Measurements from ENCODE around the gene MAP3K5. TPM values are rescaled to one million over a fixed set of nuclear protein-coding genes. Genes with fewer than 3 reads are reported as not detected.

The MAP3K5 gene
- total and polyA plus RNA-seq, 2 donors (not counting 1 experiment from before 2014, with no cell fraction given), result 10.9 to 62.6 TPM

GRCh38 chr6:136780972-136781371 is 11.3 kb downstream of the MAP3K5 start:
- peaks cover 14% of the 10 kb centered on the region for H3K4me1 ChIP-seq (ENCODE audit: control insufficient read depth, extremely low read depth, insufficient read depth, low read length)
- no peak for DNase-seq (ENCODE audit: low read depth in 2 of 2)
- no peak overlapping the region for H3K4me3 ChIP-seq (replicated peaks in 1 of 4; ENCODE audit: control extremely low read depth in 1 of 4, insufficient read depth in 1 of 4, low read depth in 3 of 4, low read length in 4 of 4)
- H3K27me3 ChIP-seq (ENCODE audit: control insufficient read depth, insufficient read depth, low read length), result no peaks in the 10 kb centered on the region
- no peak overlapping the region for H3K9ac ChIP-seq (ENCODE audit: insufficient read depth, low read length)
- H3K27ac ChIP-seq (ENCODE audit: insufficient read depth, low read length), result no peak overlapping the region
- peaks cover 53% of the 10 kb centered on the region for H3K79me2 ChIP-seq (ENCODE audit: control insufficient read depth, insufficient read depth, low read length)
- no peaks in the 10 kb centered on the region for H4K20me1 ChIP-seq (ENCODE audit: control insufficient read depth, extremely low read depth, insufficient read depth, low read length)
- H3K4me2 ChIP-seq (ENCODE audit: extremely low read depth, insufficient read depth, low read length), result no peak overlapping the region
- H2AFZ ChIP-seq (ENCODE audit: low read length), result no peak overlapping the region
- H3K9me3 ChIP-seq (ENCODE audit: control insufficient read depth, insufficient read depth, low read depth, low read length), result no peaks in the 10 kb centered on the region
- peaks cover 2% of the 10 kb centered on the region for H3K36me3 ChIP-seq (ENCODE audit: control insufficient read depth, insufficient read depth, low read length)
- TF ChIP-seq CTCF (conservative IDR thresholded peaks at IDR 0.05 in 1 of 2, IDR thresholded peaks at IDR 0.05 in 1 of 2; ENCODE audit: low read depth in 1 of 2, low read length in 2 of 2), result no peak
- TF ChIP-seq EZH2 (IDR thresholded peaks at IDR 0.05; ENCODE audit: low read length, missing control alignments), result no peak

GRCh38 chr6:136779682-136780081 is 12.6 kb downstream of the MAP3K5 start:
- Histone ChIP-seq H3K36me3 (ENCODE audit: control insufficient read depth, insufficient read depth, low read length) (no peaks in the 10 kb centered on the region), H3K4me1 (ENCODE audit: control insufficient read depth, extremely low read depth, insufficient read depth, low read length) (peaks cover 8% of the 10 kb centered on the region), H3K27me3 (ENCODE audit: control insufficient read depth, insufficient read depth, low read length) (no peaks in the 10 kb centered on the region), H3K4me2 (ENCODE audit: extremely low read depth, insufficient read depth, low read length) (no peak overlapping the region), H2AFZ (ENCODE audit: low read length) (no peak overlapping the region), H3K79me2 (ENCODE audit: control insufficient read depth, insufficient read depth, low read length) (peaks cover 46% of the 10 kb centered on the region), H3K4me3 (replicated peaks in 1 of 4; ENCODE audit: control extremely low read depth in 1 of 4, insufficient read depth in 1 of 4, low read depth in 3 of 4, low read length in 4 of 4) (no peak overlapping the region), H3K9ac (ENCODE audit: insufficient read depth, low read length) (no peak overlapping the region), H3K27ac (ENCODE audit: insufficient read depth, low read length) (no peak overlapping the region), H3K9me3 (ENCODE audit: control insufficient read depth, insufficient read depth, low read depth, low read length) (no peaks in the 10 kb centered on the region), H4K20me1 (ENCODE audit: control insufficient read depth, extremely low read depth, insufficient read depth, low read length) (no peaks in the 10 kb centered on the region)
- TF ChIP-seq EZH2 (IDR thresholded peaks at IDR 0.05; ENCODE audit: low read length, missing control alignments) (no peak), CTCF (conservative IDR thresholded peaks at IDR 0.05 in 1 of 2, IDR thresholded peaks at IDR 0.05 in 1 of 2; ENCODE audit: low read depth in 1 of 2, low read length in 2 of 2) (no peak)
- DNase-seq (ENCODE audit: low read depth in 2 of 2), result no peak

- H3K36me3 ChIP-seq (ENCODE audit: control insufficient read depth, insufficient read depth, low read length), result no peaks in the 10 kb centered on the region
- H3K4me1 ChIP-seq (ENCODE audit: control insufficient read depth, extremely low read depth, insufficient read depth, low read length), result peaks cover 5% of the 10 kb centered on the region
- no peaks in the 10 kb centered on the region for H4K20me1 ChIP-seq (ENCODE audit: control insufficient read depth, extremely low read depth, insufficient read depth, low read length)
- H3K9ac ChIP-seq (ENCODE audit: insufficient read depth, low read length), result no peak overlapping the region
- H3K4me3 ChIP-seq (replicated peaks in 1 of 4; ENCODE audit: control extremely low read depth in 1 of 4, insufficient read depth in 1 of 4, low read depth in 3 of 4, low read length in 4 of 4), result no peak overlapping the region
- H3K4me2 ChIP-seq (ENCODE audit: extremely low read depth, insufficient read depth, low read length), result no peak overlapping the region
- no peak for TF ChIP-seq EZH2 (IDR thresholded peaks at IDR 0.05; ENCODE audit: low read length, missing control alignments)
- no peak for TF ChIP-seq CTCF (conservative IDR thresholded peaks at IDR 0.05 in 1 of 2, IDR thresholded peaks at IDR 0.05 in 1 of 2; ENCODE audit: low read depth in 1 of 2, low read length in 2 of 2)
- H3K27me3 ChIP-seq (ENCODE audit: control insufficient read depth, insufficient read depth, low read length), result no peaks in the 10 kb centered on the region
- peaks cover 46% of the 10 kb centered on the region for H3K79me2 ChIP-seq (ENCODE audit: control insufficient read depth, insufficient read depth, low read length)
- no peak overlapping the region for H3K27ac ChIP-seq (ENCODE audit: insufficient read depth, low read length)
- H2AFZ ChIP-seq (ENCODE audit: low read length), result no peak overlapping the region
- no peak for DNase-seq (ENCODE audit: low read depth in 2 of 2)
- H3K9me3 ChIP-seq (ENCODE audit: control insufficient read depth, insufficient read depth, low read depth, low read length), result no peaks in the 10 kb centered on the region
These were observed 14.6 kb downstream of the MAP3K5 start for GRCh38 chr6:136777651-136778050.
